Activated CD8-positive, alpha-beta T cell treated with anti-CD3 and anti-CD28 coated beads for 36 hours (primary cell): ENCODE results near the gene PHF2. TPM values are rescaled to one million over a fixed set of nuclear protein-coding genes. Genes with fewer than 3 reads are reported as not detected.

Experiments used
- ATAC-seq: fragments of 200-7000 bp; cut with Tn5 transposase; one replicate; pipeline ENCODE4 v1.10.0; 2021; ENCODE audit warnings: mild to moderate bottlenecking, moderate library complexity
- CTCF ChIA-PET: fragments of 350-600 bp; sonication (Branson Sonifier 250); formaldehyde crosslinking; loops from one replicate; lab custom pipeline; 2021; ENCODE audit warnings: antibody characterized with exemption; lab: Charles Lee
- POLR2A ChIA-PET: fragments of 350-600 bp; sonication (Branson Sonifier 250); formaldehyde crosslinking; loops from one replicate; lab custom pipeline; 2021; ENCODE audit warnings: antibody characterized with exemption; lab: Charles Lee
- DNase-seq: peaks from one replicate; pipeline ENCODE4 v3.0.0-alpha.2; 2020
- H3K27ac Mint-ChIP-seq: one replicate; pipeline ENCODE4 v1.8.0; 2021; ENCODE audit warnings: mild to moderate bottlenecking, mixed read lengths
- H3K27me3 Mint-ChIP-seq: one replicate; pipeline ENCODE4 v1.8.0; 2021; ENCODE audit warnings: mixed read lengths
- H3K36me3 Mint-ChIP-seq: one replicate; pipeline ENCODE4 v1.8.0; 2021; ENCODE audit warnings: low read depth, mixed read lengths
- H3K4me1 Mint-ChIP-seq: one replicate; pipeline ENCODE4 v1.8.0; 2021; ENCODE audit warnings: low read depth, mixed read lengths
- H3K4me3 Mint-ChIP-seq: one replicate; pipeline ENCODE4 v1.8.0; 2021; ENCODE audit warnings: mild to moderate bottlenecking, moderate library complexity, mixed read lengths
- H3K9me3 Mint-ChIP-seq: one replicate; pipeline ENCODE4 v1.8.0; 2021; ENCODE audit warnings: mixed read lengths
- intact Hi-C: fragments of 100-400 bp; cut with micrococcal nuclease; formaldehyde crosslinking; loops from one replicate; pipeline ENCODE4 v1.10.0; 2022
- microRNA-seq: library from miRNA; unstranded; fragments of <30 nt; microRNA quantifications from one replicate; pipeline ENCODE4 v1.2.0, GENCODE V29; 2022; ENCODE audit warnings: borderline microRNAs expressed, borderline replicate concordance
- total RNA-seq, 2 experiments: library from RNA; stranded (reverse); gene quantifications; one replicate each; pipeline ENCODE4 v1.2.3, GENCODE V29; 2021
- TF ChIP-seq, protein P1 (sequence below): fragments of 200-600 bp; IDR thresholded peaks from one replicate; pipeline ENCODE4 v1.8.0; 2022; ENCODE audit warnings: antibody characterized with exemption, mild to moderate bottlenecking

Gene PHF2
- total RNA-seq, 2 experiments from 2014 or later = 12.9 to 13.1 TPM

DNA sequence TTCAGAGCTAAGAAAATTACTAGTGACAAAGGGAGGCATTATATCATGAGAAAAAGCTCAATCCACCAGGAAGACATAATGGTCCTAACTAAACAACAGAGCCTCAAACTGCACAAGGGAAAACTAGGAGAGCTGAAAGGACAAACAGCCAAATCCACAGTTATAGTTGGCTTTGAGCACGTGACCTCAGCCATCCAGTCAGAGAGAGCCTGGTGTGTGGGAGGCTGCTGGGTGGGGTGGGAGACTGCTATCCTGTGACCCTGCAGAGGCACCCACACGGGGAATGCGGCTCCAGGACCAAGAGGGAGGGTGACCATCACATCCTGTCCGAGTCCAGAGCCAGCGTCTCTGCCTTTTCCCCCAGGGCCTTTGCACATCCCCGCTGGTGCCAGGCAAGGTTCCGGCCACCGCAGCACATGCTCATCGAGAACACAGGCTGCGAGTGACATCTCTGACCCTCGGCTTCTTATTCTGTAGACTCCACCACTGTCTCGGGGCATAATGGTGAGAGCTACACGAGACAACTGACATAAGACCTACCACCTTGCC, 145.1 kb downstream of the PHF2 start:
- H3K27me3 Mint-ChIP-seq = peaks cover 3% of the 10 kb centered on the region
- H3K27ac Mint-ChIP-seq = no peak overlapping the region

DNA sequence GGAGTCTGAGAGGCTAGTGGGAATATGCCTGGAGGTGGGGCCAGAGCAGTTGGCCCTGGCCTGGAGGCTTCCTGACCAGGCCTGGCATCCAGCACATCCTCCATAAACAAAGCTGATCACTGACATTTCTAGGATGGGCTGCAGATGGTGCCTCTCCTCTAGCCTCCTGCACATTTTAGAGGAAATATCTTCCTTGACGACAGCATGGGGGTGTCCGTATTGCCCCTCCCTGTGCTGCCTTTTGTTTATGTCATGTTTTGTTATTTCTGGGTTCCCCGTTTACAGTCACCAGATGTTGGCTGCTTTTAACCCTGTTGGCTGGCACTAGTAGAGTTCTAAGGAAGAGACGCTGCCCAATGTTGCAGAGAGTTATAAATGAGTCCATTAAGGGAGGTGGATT, 148.5 kb downstream of the PHF2 start:
- ChIA-PET CTCF (no interaction called here), POLR2A (no interaction called here)
- intact Hi-C loops = no loop called here
- TF ChIP-seq, protein P1, sequence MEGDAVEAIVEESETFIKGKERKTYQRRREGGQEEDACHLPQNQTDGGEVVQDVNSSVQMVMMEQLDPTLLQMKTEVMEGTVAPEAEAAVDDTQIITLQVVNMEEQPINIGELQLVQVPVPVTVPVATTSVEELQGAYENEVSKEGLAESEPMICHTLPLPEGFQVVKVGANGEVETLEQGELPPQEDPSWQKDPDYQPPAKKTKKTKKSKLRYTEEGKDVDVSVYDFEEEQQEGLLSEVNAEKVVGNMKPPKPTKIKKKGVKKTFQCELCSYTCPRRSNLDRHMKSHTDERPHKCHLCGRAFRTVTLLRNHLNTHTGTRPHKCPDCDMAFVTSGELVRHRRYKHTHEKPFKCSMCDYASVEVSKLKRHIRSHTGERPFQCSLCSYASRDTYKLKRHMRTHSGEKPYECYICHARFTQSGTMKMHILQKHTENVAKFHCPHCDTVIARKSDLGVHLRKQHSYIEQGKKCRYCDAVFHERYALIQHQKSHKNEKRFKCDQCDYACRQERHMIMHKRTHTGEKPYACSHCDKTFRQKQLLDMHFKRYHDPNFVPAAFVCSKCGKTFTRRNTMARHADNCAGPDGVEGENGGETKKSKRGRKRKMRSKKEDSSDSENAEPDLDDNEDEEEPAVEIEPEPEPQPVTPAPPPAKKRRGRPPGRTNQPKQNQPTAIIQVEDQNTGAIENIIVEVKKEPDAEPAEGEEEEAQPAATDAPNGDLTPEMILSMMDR = no peak
- Mint-ChIP-seq H3K27me3 (peaks cover 6% of the 10 kb centered on the region), H3K27ac (no peak overlapping the region), H3K36me3 (no peaks in the 10 kb centered on the region), H3K9me3 (peaks cover 1% of the 10 kb centered on the region), H3K4me3 (no peak overlapping the region), H3K4me1 (no peaks in the 10 kb centered on the region)
- ATAC-seq (no peak), DNase-seq (no peak)

More for the DNA sequence above, 145.1 kb downstream of the PHF2 start:
- TF ChIP-seq, protein P1 = no peak
- Mint-ChIP-seq H3K4me1 (no peaks in the 10 kb centered on the region), H3K9me3 (peaks cover 10% of the 10 kb centered on the region), H3K4me3 (no peak overlapping the region), H3K36me3 (no peaks in the 10 kb centered on the region)
- CTCF ChIA-PET = no interaction called here
- POLR2A ChIA-PET = no interaction called here
- ATAC-seq (no peak), DNase-seq (no peak)
- intact Hi-C loops = no loop called here

DNA sequence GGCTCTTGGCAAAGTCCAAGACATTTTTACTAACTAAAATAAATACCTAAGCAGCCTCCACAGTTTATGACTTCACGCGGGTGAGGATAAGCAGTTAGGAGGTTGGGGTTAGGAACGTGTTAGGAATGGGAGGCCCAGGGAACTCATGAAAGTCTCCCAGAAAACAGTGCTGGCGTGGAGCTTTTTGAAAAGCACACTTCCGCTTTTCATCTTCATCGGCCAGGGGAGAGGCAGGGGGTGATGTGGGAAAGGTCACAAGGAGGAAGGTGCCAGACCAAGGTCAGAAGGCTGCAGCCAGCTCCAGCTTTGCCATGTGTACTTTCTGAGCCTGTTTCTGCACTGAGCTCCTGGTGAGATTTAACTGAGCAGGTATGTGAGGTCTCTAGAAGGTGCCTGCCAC, 149.0 kb downstream of the PHF2 start:
- Mint-ChIP-seq H3K4me3 (no peak overlapping the region), H3K4me1 (no peaks in the 10 kb centered on the region), H3K9me3 (peaks cover 1% of the 10 kb centered on the region), H3K36me3 (no peaks in the 10 kb centered on the region), H3K27ac (no peak overlapping the region), H3K27me3 (peaks cover 6% of the 10 kb centered on the region)
- ChIA-PET CTCF (no interaction called here), POLR2A (no interaction called here)
- TF ChIP-seq, protein P1 = no peak
- intact Hi-C loops = no loop called here
- DNase-seq (no peak), ATAC-seq (no peak)

DNA sequence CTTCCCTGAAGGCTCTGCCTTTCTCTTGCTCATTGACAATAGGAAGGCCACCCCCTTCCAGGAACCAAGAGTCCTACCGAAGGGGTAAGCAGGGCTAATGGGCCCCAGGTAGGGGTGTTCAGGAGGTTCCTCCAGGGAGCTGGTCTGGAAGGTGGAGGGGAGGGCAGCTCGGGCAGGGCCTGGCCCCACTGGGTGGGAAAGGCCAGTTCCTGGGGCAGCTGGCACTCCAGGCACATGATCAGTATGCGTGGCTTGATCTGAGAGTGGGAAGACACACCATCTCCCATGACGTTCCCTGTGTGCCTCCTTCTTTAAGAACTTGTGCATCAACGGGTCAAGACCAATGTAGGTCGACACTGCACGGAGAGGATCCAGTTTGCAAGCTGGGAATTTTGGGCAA, 149.8 kb downstream of the PHF2 start:
- H3K9me3 Mint-ChIP-seq = peaks cover 1% of the 10 kb centered on the region
- CTCF ChIA-PET = no interaction called here
- H3K4me3 Mint-ChIP-seq = no peak overlapping the region
- intact Hi-C loops = no loop called here
- ATAC-seq (no peak), DNase-seq (no peak)
- no peaks in the 10 kb centered on the region for H3K4me1 Mint-ChIP-seq
- no peak overlapping the region for H3K27ac Mint-ChIP-seq
- H3K36me3 Mint-ChIP-seq = no peaks in the 10 kb centered on the region
- POLR2A ChIA-PET = no interaction called here
- peaks cover 6% of the 10 kb centered on the region for H3K27me3 Mint-ChIP-seq
- TF ChIP-seq, protein P1 = no peak

Small RNA genes within 50 kb of the gene (microRNA-seq; reads per million reads assigned to microRNA genes)
- not detected for gene MIR548AU

Other genes with a start within 250 kb of the PHF2 start
- 100 to 1,000 TPM; 121 to 125 TPM for gene FAM120A, start 124.9 kb upstream of the PHF2 start, total RNA-seq
- gene FAM120AOS, start 123.0 kb upstream of the PHF2 start, total RNA-seq = 10 to 100 TPM; 32.8 to 36.4 TPM